Measurements from ENCODE around the gene LGR6. TPM values are rescaled to one million over a fixed set of nuclear protein-coding genes. Genes with fewer than 3 reads are reported as not detected.
"Not testable (repeated sequence)": the region's sequence is repeated elsewhere in the genome, so short reads cannot be mapped to it uniquely, and the experiment has no call there.

LGR6 gene
- total and polyA plus RNA-seq, 2 experiments from 2014 or later, result 0.66 to 0.89 TPM

DNA sequence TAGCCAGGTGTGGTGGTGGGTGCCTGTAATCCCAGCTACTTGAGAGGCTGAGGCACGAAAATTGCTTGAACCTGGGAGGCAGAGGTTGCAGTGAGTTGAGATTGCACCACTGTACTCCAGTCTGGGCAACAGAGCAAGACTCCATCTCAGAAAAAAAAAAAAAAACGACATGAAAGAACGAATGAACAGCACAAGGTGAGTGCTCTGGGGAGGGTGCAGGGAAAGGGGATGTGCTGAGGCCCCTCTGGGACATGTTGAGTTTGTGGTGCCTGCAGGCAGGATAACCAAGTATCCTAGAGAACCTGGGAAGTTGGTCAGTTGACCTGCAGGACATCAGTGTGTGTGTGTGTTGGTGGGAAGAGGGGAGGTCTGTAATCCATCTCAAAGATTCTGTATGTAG, 46.6 kb downstream of the LGR6 start:
- DNase-seq (ENCODE audit: low spot score), result not testable (repeated sequence)

DNA sequence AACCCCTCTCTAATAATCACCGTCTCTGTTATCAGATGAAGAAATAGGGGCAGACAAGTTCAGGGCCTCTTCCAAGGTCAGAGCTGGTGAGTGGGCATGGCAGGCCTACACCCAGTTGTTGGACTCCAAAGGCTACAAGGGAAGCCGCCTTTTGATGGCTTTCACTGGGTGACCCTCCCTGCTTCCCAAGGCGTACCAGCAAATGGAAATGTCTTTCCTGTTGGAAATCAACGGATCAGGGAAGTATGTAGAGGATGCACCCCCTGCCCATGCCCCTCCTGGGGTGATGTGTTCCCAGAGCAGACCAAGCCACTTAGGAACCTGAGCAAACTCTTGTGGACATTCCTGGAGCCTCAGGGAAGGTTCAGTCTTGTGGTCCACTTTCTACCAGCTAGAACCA, 47.4 kb downstream of the LGR6 start:
- Mint-ChIP-seq H3K4me3 (no peak overlapping the region), H3K27me3 (ENCODE audit: insufficient read depth, low read depth, poor library complexity) (peaks cover 14% of the 10 kb centered on the region), H3K27ac (no peak overlapping the region), H3K4me1 (peaks cover 24% of the 10 kb centered on the region), H3K36me3 (ENCODE audit: low read depth) (no peaks in the 10 kb centered on the region), H3K9me3 (no peaks in the 10 kb centered on the region; the same call in 2 of the 3 replicates)
- Histone ChIP-seq H3K4me3 (no peak overlapping the region), H2AFZ (no peak overlapping the region), H3K27ac (ENCODE audit: low read depth) (no peak overlapping the region), H3K9me2 (ENCODE audit: insufficient read depth) (no peaks in the 10 kb centered on the region), H3K79me2 (replicated peaks; ENCODE audit: insufficient read depth) (no peaks in the 10 kb centered on the region), H3K36me3 (ENCODE audit: insufficient read depth) (no peaks in the 10 kb centered on the region), H3K4me1 (ENCODE audit: insufficient read depth) (peaks cover 10% of the 10 kb centered on the region; the same call in 1 of the 2 replicates), H3K27me3 (ENCODE audit: insufficient read depth) (no peaks in the 10 kb centered on the region), H4K20me1 (replicated peaks; ENCODE audit: insufficient read depth) (no peaks in the 10 kb centered on the region), H3F3A (replicated peaks; ENCODE audit: low read depth) (no peaks in the 10 kb centered on the region), H3K4me2 (no peak overlapping the region)
- no peak for ATAC-seq
- DNase-seq (ENCODE audit: low spot score), result no peak
- TF ChIP-seq, protein P1, sequence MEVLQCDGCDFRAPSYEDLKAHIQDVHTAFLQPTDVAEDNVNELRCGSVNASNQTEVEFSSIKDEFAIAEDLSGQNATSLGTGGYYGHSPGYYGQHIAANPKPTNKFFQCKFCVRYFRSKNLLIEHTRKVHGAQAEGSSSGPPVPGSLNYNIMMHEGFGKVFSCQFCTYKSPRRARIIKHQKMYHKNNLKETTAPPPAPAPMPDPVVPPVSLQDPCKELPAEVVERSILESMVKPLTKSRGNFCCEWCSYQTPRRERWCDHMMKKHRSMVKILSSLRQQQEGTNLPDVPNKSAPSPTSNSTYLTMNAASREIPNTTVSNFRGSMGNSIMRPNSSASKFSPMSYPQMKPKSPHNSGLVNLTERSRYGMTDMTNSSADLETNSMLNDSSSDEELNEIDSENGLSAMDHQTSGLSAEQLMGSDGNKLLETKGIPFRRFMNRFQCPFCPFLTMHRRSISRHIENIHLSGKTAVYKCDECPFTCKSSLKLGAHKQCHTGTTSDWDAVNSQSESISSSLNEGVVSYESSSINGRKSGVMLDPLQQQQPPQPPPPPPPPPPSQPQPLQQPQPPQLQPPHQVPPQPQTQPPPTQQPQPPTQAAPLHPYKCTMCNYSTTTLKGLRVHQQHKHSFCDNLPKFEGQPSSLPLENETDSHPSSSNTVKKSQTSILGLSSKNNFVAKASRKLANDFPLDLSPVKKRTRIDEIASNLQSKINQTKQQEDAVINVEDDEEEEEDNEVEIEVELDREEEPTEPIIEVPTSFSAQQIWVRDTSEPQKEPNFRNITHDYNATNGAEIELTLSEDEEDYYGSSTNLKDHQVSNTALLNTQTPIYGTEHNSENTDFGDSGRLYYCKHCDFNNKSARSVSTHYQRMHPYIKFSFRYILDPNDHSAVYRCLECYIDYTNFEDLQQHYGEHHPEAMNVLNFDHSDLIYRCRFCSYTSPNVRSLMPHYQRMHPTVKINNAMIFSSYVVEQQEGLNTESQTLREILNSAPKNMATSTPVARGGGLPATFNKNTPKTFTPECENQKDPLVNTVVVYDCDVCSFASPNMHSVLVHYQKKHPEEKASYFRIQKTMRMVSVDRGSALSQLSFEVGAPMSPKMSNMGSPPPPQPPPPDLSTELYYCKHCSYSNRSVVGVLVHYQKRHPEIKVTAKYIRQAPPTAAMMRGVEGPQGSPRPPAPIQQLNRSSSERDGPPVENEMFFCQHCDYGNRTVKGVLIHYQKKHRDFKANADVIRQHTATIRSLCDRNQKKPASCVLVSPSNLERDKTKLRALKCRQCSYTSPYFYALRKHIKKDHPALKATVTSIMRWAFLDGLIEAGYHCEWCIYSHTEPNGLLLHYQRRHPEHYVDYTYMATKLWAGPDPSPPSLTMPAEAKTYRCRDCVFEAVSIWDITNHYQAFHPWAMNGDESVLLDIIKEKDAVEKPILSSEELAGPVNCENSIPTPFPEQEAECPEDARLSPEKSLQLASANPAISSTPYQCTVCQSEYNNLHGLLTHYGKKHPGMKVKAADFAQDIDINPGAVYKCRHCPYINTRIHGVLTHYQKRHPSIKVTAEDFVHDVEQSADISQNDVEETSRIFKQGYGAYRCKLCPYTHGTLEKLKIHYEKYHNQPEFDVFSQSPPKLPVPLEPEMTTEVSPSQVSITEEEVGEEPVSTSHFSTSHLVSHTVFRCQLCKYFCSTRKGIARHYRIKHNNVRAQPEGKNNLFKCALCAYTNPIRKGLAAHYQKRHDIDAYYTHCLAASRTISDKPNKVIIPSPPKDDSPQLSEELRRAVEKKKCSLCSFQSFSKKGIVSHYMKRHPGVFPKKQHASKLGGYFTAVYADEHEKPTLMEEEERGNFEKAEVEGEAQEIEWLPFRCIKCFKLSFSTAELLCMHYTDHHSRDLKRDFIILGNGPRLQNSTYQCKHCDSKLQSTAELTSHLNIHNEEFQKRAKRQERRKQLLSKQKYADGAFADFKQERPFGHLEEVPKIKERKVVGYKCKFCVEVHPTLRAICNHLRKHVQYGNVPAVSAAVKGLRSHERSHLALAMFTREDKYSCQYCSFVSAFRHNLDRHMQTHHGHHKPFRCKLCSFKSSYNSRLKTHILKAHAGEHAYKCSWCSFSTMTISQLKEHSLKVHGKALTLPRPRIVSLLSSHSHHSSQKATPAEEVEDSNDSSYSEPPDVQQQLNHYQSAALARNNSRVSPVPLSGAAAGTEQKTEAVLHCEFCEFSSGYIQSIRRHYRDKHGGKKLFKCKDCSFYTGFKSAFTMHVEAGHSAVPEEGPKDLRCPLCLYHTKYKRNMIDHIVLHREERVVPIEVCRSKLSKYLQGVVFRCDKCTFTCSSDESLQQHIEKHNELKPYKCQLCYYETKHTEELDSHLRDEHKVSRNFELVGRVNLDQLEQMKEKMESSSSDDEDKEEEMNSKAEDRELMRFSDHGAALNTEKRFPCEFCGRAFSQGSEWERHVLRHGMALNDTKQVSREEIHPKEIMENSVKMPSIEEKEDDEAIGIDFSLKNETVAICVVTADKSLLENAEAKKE (CRISPR knock-in tag; IDR thresholded peaks at IDR 0.05), result no peak
- TF ChIP-seq, protein P2, sequence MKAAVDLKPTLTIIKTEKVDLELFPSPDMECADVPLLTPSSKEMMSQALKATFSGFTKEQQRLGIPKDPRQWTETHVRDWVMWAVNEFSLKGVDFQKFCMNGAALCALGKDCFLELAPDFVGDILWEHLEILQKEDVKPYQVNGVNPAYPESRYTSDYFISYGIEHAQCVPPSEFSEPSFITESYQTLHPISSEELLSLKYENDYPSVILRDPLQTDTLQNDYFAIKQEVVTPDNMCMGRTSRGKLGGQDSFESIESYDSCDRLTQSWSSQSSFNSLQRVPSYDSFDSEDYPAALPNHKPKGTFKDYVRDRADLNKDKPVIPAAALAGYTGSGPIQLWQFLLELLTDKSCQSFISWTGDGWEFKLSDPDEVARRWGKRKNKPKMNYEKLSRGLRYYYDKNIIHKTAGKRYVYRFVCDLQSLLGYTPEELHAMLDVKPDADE (IDR thresholded peaks at IDR 0.05), result no peak
- TF ChIP-seq CREB1 (CRISPR knock-in tag; IDR thresholded peaks at IDR 0.05; ENCODE audit: low read depth), result no peak
- TF ChIP-seq STAT1 (IDR thresholded peaks at IDR 0.05; ENCODE audit: unreplicated experiment), result no peak
- TF ChIP-seq ZNF114 (CRISPR knock-in tag; IDR thresholded peaks at IDR 0.05), result no peak
- TF ChIP-seq JUNB (IDR thresholded peaks at IDR 0.05; ENCODE audit: unreplicated experiment), result no peak
- TF ChIP-seq, protein P3, sequence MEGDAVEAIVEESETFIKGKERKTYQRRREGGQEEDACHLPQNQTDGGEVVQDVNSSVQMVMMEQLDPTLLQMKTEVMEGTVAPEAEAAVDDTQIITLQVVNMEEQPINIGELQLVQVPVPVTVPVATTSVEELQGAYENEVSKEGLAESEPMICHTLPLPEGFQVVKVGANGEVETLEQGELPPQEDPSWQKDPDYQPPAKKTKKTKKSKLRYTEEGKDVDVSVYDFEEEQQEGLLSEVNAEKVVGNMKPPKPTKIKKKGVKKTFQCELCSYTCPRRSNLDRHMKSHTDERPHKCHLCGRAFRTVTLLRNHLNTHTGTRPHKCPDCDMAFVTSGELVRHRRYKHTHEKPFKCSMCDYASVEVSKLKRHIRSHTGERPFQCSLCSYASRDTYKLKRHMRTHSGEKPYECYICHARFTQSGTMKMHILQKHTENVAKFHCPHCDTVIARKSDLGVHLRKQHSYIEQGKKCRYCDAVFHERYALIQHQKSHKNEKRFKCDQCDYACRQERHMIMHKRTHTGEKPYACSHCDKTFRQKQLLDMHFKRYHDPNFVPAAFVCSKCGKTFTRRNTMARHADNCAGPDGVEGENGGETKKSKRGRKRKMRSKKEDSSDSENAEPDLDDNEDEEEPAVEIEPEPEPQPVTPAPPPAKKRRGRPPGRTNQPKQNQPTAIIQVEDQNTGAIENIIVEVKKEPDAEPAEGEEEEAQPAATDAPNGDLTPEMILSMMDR (conservative IDR thresholded peaks at IDR 0.05; ENCODE audit: low read depth in 2 of 2), result no peak
- TF ChIP-seq EZH2phosphoT487 (IDR thresholded peaks at IDR 0.05; ENCODE audit: unreplicated experiment), result no peak
- TF ChIP-seq NANOG (IDR thresholded peaks at IDR 0.05; ENCODE audit: borderline replicate concordance), result no peak
- TF ChIP-seq ZNF331 (CRISPR knock-in tag; IDR thresholded peaks at IDR 0.05; ENCODE audit: low read depth), result no peak
- no peak for TF ChIP-seq EZH2 (IDR thresholded peaks at IDR 0.05; ENCODE audit: low read depth, unreplicated experiment)

More for the DNA sequence above, 46.6 kb downstream of the LGR6 start:
- not testable (repeated sequence) for H3K27me3 ChIP-seq (ENCODE audit: insufficient read depth); H3F3A ChIP-seq (replicated peaks; ENCODE audit: low read depth); H3K27ac ChIP-seq (ENCODE audit: low read depth); H3K36me3 Mint-ChIP-seq (ENCODE audit: low read depth); H3K4me2 ChIP-seq; H4K20me1 ChIP-seq (replicated peaks; ENCODE audit: insufficient read depth); H3K79me2 ChIP-seq (replicated peaks; ENCODE audit: insufficient read depth); H3K9me2 ChIP-seq (ENCODE audit: insufficient read depth); ATAC-seq; H3K27ac Mint-ChIP-seq; H3K4me3 Mint-ChIP-seq; H2AFZ ChIP-seq; H3K36me3 ChIP-seq (ENCODE audit: insufficient read depth); H3K9me3 Mint-ChIP-seq; H3K4me3 ChIP-seq
- Mint-ChIP-seq H3K4me1 (peaks cover 31% of the 10 kb centered on the region), H3K27me3 (ENCODE audit: insufficient read depth, low read depth, poor library complexity) (peaks cover 19% of the 10 kb centered on the region)
- H3K4me1 ChIP-seq (ENCODE audit: insufficient read depth), result peaks cover 12% of the 10 kb centered on the region

Data from GM23338 (cell line).